ENCODE data around the gene CELF5. TPM values are rescaled to one million over a fixed set of nuclear protein-coding genes. Genes with fewer than 3 reads are reported as not detected.

The CELF5 gene
- total RNA-seq, 1 experiment from 2014 or later: 7.7 TPM

DNA sequence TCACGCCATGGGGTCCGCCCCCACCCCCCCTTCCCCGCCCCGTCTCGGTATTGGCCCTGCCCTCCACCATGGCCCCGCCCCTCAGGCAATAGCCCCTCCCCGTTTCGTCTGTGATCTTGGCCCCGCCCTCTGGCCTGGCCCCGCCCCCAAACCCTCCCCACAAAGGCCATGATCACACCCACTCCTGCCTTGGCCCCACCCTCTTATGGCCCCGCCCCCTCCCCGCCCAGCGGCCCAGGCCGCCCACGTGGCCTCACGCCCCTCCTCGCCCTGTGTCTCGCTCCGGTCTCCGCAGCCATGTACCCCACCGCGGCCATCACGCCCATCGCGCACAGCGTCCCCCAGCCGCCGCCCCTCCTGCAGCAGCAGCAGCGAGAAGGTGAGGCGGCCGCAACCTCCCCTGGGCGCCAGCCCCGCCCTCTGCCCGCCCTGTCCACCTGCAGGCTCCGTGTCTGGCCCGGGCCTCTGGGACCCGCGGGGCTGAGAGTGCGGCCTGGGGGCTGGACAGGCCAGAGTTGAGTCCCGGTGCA is 61.3 kb downstream of the CELF5 start (continued):
- TF ChIP-seq HMGA2 (CRISPR knock-in tag; IDR thresholded peaks at IDR 0.05): no peak
- TF ChIP-seq CREM (CRISPR knock-in tag; IDR thresholded peaks at IDR 0.05): 0 out of 2 replicates have a peak, but pooled peaks have one; percentile 28
- no peak for TF ChIP-seq FOXK1 (CRISPR knock-in tag; IDR thresholded peaks at IDR 0.05)
- TF ChIP-seq MYBL2 (CRISPR knock-in tag; IDR thresholded peaks at IDR 0.05): 0 out of 2 replicates have a peak, but pooled peaks have one; percentile 45
- TF ChIP-seq, protein P1, sequence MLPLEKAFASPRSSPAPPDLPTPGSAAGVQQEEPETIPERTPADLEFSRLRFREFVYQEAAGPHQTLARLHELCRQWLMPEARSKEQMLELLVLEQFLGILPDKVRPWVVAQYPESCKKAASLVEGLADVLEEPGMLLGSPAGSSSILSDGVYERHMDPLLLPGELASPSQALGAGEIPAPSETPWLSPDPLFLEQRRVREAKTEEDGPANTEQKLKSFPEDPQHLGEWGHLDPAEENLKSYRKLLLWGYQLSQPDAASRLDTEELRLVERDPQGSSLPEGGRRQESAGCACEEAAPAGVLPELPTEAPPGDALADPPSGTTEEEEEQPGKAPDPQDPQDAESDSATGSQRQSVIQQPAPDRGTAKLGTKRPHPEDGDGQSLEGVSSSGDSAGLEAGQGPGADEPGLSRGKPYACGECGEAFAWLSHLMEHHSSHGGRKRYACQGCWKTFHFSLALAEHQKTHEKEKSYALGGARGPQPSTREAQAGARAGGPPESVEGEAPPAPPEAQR (CRISPR knock-in tag; IDR thresholded peaks at IDR 0.05): no peak
- TF ChIP-seq, protein P2, sequence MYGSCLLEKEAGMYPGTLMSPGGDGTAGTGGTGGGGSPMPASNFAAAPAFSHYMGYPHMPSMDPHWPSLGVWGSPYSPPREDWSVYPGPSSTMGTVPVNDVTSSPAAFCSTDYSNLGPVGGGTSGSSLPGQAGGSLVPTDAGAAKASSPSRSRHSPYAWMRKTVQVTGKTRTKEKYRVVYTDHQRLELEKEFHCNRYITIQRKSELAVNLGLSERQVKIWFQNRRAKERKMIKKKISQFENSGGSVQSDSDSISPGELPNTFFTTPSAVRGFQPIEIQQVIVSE (CRISPR knock-in tag; IDR thresholded peaks at IDR 0.05; ENCODE audit: borderline replicate concordance): no peak
- TF ChIP-seq FOXP1 (CRISPR knock-in tag; IDR thresholded peaks at IDR 0.05; ENCODE audit: borderline replicate concordance): peak; percentile 47; the same call in 1 of the 2 replicates
- TF ChIP-seq, protein P3, sequence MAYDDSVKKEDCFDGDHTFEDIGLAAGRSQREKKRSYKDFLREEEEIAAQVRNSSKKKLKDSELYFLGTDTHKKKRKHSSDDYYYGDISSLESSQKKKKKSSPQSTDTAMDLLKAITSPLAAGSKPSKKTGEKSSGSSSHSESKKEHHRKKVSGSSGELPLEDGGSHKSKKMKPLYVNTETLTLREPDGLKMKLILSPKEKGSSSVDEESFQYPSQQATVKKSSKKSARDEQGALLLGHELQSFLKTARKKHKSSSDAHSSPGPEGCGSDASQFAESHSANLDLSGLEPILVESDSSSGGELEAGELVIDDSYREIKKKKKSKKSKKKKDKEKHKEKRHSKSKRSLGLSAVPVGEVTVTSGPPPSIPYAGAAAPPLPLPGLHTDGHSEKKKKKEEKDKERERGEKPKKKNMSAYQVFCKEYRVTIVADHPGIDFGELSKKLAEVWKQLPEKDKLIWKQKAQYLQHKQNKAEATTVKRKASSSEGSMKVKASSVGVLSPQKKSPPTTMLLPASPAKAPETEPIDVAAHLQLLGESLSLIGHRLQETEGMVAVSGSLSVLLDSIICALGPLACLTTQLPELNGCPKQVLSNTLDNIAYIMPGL (CRISPR knock-in tag; IDR thresholded peaks at IDR 0.05): 0 out of 2 replicates have a peak, but pooled peaks have one; percentile 49
- TF ChIP-seq ZNF263 (CRISPR knock-in tag; IDR thresholded peaks at IDR 0.05; ENCODE audit: low read depth): no peak
- TF ChIP-seq RELA (CRISPR knock-in tag; IDR thresholded peaks at IDR 0.05; ENCODE audit: borderline replicate concordance): no peak
- TF ChIP-seq, protein P4, sequence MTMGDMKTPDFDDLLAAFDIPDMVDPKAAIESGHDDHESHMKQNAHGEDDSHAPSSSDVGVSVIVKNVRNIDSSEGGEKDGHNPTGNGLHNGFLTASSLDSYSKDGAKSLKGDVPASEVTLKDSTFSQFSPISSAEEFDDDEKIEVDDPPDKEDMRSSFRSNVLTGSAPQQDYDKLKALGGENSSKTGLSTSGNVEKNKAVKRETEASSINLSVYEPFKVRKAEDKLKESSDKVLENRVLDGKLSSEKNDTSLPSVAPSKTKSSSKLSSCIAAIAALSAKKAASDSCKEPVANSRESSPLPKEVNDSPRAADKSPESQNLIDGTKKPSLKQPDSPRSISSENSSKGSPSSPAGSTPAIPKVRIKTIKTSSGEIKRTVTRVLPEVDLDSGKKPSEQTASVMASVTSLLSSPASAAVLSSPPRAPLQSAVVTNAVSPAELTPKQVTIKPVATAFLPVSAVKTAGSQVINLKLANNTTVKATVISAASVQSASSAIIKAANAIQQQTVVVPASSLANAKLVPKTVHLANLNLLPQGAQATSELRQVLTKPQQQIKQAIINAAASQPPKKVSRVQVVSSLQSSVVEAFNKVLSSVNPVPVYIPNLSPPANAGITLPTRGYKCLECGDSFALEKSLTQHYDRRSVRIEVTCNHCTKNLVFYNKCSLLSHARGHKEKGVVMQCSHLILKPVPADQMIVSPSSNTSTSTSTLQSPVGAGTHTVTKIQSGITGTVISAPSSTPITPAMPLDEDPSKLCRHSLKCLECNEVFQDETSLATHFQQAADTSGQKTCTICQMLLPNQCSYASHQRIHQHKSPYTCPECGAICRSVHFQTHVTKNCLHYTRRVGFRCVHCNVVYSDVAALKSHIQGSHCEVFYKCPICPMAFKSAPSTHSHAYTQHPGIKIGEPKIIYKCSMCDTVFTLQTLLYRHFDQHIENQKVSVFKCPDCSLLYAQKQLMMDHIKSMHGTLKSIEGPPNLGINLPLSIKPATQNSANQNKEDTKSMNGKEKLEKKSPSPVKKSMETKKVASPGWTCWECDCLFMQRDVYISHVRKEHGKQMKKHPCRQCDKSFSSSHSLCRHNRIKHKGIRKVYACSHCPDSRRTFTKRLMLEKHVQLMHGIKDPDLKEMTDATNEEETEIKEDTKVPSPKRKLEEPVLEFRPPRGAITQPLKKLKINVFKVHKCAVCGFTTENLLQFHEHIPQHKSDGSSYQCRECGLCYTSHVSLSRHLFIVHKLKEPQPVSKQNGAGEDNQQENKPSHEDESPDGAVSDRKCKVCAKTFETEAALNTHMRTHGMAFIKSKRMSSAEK (CRISPR knock-in tag; IDR thresholded peaks at IDR 0.05; ENCODE audit: borderline replicate concordance): no peak
- no peak for TF ChIP-seq GTF2I (CRISPR knock-in tag; conservative IDR thresholded peaks at IDR 0.05)
- TF ChIP-seq IRF2 (CRISPR knock-in tag; IDR thresholded peaks at IDR 0.05; ENCODE audit: borderline replicate concordance, low read depth): no peak
- TF ChIP-seq, protein P5, sequence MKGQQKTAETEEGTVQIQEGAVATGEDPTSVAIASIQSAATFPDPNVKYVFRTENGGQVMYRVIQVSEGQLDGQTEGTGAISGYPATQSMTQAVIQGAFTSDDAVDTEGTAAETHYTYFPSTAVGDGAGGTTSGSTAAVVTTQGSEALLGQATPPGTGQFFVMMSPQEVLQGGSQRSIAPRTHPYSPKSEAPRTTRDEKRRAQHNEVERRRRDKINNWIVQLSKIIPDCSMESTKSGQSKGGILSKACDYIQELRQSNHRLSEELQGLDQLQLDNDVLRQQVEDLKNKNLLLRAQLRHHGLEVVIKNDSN (CRISPR knock-in tag; IDR thresholded peaks at IDR 0.05): peak; percentile 81

DNA sequence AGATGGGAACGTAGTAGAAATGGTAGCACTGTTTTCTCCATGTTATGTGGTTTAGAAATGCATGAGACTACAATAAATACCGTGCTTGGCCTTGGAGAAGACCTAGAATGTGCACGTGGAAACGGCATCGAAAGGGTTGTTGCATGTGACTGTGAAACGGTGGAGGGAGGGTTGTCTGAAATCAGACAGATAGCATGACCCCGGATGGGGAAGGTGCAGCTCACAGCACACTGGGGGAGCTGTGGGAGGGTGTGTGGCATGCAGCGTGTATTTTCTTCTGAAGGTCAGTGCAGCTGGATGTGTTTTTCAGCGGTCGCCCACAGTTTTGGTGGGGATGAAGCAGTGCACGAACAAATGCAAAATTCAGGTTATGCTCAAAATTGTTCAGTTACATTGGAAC is 63.4 kb downstream of the CELF5 start:
- ChIA-PET POLR2A (no interaction called here), CTCF (interaction anchor here (2.0 kb wide), 1 partner anchor 12 kb away, joined by 25 read pairs; no protein-coding TSS in a partner anchor)
- Mint-ChIP-seq H3K27me3 (ENCODE audit: low read depth) (peaks cover 3% of the 10 kb centered on the region; the same call in 1 of the 2 replicates), H3K27ac (no peak overlapping the region), H3K4me1 (peaks cover 7% of the 10 kb centered on the region), H3K4me3 (no peak overlapping the region), H3K36me3 (no peaks in the 10 kb centered on the region), H3K9me3 (no peaks in the 10 kb centered on the region)
- ATAC-seq (no peak), DNase-seq (ENCODE audit: low spot score) (no peak)
- no peak for TF ChIP-seq HMGA2 (CRISPR knock-in tag; IDR thresholded peaks at IDR 0.05)
- TF ChIP-seq GTF2I (CRISPR knock-in tag; conservative IDR thresholded peaks at IDR 0.05): no peak
- TF ChIP-seq, protein P6, sequence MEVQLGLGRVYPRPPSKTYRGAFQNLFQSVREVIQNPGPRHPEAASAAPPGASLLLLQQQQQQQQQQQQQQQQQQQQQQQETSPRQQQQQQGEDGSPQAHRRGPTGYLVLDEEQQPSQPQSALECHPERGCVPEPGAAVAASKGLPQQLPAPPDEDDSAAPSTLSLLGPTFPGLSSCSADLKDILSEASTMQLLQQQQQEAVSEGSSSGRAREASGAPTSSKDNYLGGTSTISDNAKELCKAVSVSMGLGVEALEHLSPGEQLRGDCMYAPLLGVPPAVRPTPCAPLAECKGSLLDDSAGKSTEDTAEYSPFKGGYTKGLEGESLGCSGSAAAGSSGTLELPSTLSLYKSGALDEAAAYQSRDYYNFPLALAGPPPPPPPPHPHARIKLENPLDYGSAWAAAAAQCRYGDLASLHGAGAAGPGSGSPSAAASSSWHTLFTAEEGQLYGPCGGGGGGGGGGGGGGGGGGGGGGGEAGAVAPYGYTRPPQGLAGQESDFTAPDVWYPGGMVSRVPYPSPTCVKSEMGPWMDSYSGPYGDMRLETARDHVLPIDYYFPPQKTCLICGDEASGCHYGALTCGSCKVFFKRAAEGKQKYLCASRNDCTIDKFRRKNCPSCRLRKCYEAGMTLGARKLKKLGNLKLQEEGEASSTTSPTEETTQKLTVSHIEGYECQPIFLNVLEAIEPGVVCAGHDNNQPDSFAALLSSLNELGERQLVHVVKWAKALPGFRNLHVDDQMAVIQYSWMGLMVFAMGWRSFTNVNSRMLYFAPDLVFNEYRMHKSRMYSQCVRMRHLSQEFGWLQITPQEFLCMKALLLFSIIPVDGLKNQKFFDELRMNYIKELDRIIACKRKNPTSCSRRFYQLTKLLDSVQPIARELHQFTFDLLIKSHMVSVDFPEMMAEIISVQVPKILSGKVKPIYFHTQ (CRISPR knock-in tag; IDR thresholded peaks at IDR 0.05): no peak
- TF ChIP-seq, protein P7, sequence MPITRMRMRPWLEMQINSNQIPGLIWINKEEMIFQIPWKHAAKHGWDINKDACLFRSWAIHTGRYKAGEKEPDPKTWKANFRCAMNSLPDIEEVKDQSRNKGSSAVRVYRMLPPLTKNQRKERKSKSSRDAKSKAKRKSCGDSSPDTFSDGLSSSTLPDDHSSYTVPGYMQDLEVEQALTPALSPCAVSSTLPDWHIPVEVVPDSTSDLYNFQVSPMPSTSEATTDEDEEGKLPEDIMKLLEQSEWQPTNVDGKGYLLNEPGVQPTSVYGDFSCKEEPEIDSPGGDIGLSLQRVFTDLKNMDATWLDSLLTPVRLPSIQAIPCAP (CRISPR knock-in tag; IDR thresholded peaks at IDR 0.05): no peak
- no peak for TF ChIP-seq ATF1 (CRISPR knock-in tag; IDR thresholded peaks at IDR 0.05)
- TF ChIP-seq ZNF232 (CRISPR knock-in tag; IDR thresholded peaks at IDR 0.05): no peak
- TF ChIP-seq, protein P8, sequence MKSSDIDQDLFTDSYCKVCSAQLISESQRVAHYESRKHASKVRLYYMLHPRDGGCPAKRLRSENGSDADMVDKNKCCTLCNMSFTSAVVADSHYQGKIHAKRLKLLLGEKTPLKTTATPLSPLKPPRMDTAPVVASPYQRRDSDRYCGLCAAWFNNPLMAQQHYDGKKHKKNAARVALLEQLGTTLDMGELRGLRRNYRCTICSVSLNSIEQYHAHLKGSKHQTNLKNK (CRISPR knock-in tag; IDR thresholded peaks at IDR 0.05): no peak
- TF ChIP-seq ZNF263 (CRISPR knock-in tag; IDR thresholded peaks at IDR 0.05; ENCODE audit: low read depth): no peak
- no peak for TF ChIP-seq TEAD4 (CRISPR knock-in tag; IDR thresholded peaks at IDR 0.05)
- TF ChIP-seq, protein P9, sequence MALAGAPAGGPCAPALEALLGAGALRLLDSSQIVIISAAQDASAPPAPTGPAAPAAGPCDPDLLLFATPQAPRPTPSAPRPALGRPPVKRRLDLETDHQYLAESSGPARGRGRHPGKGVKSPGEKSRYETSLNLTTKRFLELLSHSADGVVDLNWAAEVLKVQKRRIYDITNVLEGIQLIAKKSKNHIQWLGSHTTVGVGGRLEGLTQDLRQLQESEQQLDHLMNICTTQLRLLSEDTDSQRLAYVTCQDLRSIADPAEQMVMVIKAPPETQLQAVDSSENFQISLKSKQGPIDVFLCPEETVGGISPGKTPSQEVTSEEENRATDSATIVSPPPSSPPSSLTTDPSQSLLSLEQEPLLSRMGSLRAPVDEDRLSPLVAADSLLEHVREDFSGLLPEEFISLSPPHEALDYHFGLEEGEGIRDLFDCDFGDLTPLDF (CRISPR knock-in tag; IDR thresholded peaks at IDR 0.05): no peak
